Kidney glomerular epithelial cell (primary cell): ENCODE measurements around the gene GOLGA6D.
"Not testable (repeated sequence)": the region's sequence is repeated elsewhere in the genome, so short reads cannot be mapped to it uniquely, and the experiment has no call there.

Source experiments
- DNase-seq: peaks from one replicate; lab custom pipeline; 2025; lab: John Stamatoyannopoulos, UW

GOLGA6D gene, protein sequence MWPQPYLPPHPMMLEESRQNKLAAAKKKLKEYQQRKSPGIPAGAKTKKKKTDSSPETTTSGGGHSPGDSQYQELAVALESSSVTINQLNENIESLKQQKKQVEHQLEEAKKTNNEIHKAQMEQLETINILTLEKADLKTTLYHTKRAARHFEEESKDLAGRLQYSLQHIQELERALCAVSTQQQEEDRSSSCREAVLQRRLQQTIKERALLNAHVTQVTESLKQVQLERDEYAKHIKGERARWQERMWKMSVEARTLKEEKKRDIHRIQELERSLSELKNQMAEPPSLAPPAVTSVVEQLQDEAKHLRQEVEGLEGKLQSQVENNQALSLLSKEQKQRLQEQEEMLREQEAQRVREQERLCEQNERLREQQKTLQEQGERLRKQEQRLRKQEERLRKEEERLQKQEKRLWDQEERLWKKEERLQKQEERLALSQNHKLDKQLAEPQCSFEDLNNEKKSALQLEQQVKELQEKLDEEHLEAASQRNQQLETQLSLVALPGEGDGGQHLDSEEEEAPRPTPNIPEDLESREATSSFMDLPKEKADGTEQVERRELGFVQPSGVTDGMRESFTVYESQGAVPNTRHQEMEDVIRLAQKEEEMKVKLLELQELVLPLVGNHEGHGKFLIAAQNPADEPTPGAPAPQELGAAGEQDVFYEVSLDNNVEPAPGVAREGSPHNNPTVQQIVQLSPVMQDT

DNA sequence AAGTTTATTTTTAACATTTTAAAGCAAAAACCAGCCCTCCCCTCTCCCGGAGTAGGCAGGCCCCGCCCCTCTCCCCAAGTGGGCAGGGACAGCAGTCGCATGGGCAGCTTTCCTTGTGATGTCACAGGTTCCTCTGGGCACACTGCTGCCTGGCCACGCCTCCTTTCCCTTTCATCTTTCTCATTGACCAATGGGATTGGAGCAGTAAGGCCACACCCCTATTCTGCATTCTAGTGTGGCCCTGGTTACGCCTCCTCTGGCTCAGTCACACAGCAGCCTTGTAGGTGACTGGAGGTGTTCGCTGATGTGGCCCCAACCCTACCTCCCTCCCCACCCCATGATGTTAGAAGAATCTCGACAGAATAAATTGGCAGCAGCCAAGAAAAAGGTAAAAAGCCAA, at the start of gene GOLGA6D:
TSS of gene GOLGA6D (plus strand) at position 264 of the 400 bp plus-strand sequence. CDS start at position 305, 41 bp downstream.
- not testable (repeated sequence) for DNase-seq

DNA sequence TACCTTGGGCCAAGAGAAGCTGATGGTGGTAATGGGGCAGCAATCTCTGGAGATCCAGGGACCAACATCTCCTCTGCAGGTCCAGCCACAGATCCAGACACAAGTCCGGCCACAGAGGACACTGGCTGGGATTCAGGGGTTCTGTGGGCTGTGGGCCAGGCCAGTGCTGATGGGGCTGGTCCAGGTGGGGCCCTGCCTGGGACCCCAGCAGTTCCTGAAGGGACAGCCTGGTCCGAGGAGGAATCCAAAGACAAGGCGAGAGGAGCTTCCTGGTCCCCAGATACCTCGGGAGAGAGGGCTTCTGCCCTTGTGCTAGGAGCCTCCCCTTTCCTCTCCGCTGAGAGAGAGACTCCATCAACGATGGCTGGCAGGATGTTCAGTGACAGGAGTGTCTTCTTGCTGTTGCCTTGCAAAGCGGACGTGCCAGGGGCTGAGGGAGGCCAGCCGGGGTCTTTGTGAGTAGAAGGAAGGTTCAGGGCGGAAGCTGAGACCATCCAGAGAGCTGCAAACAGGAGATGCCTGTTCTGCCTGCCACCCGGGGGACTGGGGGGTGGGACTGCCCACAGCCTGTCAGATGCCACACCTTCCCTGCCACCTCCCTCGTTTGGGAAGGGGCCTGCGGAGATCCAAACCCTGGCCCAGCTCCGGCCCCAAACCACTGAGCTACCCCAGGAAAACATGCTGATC, 49.0 kb upstream of the GOLGA6D start:
- DNase-seq, result no peak

DNA sequence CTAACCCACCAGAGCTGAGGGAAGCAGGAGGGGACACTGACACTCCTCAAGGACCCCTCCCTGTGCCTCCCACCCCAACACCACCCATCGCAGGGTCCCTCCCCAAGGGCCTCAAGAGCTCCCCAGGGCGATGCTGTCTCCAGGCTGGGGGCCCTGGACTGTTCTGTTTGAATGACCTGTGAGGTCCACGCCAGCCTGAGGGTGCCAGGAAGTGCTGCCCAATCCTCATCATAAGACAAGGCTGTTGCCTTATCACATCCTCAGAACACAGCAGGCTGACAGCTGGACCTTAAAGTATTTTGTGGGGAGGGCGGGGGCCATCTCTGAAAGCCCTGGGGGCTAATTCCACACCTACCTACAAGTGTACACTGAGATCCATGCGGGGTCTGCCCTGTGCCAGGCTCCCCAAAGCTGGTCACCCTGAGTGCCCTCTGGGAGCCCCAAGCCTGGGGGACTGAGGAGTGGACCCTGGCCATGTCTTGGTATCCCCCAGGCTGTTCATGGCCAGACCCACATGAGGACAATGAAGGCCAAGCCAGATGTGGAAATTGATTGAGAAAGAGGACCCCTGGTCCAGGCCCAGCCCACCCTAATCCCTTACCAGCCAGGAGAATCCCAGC, 48.3 kb upstream of the GOLGA6D start:
- DNase-seq, result no peak

DNA sequence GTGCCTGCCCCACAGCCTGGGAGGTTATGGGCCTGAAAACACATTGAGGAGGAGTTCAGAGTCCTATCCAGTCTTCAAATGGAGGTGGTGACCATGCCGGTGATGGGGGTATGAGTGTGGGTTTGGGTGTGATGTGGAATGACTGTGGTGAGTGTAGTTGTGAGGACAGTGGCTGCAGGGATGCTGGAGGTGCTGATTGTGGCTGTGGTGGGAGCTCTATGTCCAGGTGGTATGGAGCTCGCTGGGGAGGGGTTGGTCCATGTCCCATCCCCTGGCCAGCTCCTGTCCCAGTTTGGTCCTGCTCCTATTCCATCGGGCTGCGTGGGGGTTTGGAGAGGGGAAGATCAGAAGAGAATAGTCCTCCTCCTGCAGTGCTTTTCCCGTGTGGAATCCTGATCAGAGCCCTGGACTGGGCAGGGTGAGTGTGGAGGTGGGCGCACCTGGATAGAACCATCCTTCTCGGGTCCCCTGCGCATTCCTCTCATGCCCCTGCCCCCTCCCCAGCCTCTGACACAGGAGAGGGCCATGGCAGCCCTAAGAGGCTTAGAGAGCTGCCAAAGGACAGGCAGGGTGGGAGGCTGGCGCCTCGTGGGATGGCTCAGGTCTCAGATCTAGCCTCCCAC, 47.5 kb upstream of the GOLGA6D start:
- DNase-seq, result no peak

DNA sequence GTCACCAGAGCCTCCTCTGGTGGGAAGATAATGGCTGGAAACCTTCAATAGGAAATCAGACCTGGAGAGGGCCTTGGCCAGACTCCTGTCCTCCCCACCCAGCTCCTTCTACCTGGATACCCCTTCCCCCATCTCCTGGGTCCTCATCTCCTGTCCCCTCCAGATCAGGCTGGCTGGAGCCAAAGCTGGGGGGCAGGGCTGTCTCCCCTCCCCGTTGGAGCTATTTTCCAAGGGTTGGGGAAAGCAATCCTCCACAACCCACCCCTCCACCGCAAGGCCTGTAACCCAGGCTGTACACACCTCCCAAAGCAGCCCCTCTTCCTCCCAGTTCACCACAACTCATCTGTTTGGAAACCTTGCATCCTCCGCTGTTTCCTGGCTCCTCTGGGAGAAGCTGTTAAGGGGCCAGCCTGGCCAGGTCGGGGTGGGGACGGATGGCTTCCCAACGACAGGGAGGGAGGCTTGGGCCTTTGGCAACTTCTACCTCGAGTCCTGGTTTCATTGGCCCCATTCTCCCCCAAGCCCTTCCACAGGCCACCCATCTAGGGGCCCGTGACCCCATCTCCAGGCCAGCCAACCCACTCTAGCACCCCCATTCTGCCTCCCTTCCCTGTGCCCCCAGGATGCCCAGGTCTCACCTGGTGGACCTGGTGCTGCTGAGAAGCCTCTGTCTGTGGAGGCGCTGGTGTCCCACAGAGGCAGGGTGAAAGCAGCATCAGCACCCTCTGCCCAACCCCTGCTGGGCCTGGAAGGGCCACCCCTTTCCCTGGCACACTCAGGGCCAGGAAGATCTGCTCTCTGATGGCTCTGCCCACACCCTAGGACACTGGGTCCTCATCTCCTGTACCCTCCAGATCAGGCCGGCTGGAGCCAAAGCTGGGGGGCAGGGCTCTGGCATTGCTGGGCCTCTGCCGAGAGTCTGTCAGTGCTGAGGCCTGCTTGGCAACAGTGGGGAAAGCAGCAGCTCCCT, 46.6 kb upstream of the GOLGA6D start:
- no peak for DNase-seq

DNA sequence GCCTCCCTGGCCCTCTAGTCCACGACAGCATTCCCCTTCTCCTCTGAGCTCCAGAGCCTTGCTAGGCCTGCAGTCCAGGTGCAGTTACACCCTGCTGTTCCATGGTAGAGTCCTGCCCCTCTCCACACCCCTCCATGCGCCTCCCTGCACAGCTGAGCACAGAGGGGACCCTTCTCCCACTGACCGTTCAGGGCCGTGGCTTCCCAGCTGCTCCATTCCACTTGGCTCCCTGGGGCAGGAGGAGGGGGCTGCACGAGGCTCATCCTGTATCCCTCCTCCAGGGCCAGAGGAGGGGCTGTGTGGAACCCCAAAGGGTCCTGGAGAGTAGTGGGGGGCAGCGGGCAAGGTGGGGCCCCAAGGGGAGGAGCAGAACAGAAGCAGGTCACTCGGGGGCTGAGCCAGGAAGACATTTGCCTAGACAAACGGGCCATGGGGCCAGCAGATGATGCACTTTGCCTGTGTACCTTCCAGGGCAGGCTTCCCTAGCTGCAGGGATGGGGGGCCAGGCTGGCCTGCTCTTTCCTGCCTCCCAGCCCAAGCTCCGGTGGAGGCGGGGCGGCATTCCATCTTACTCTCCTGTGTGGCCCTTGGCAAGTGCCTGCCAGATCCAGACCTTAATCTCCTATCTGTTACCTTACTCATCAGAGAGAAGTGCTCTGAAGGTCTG, 45.2 kb upstream of the GOLGA6D start:
- DNase-seq, result no peak

DNA sequence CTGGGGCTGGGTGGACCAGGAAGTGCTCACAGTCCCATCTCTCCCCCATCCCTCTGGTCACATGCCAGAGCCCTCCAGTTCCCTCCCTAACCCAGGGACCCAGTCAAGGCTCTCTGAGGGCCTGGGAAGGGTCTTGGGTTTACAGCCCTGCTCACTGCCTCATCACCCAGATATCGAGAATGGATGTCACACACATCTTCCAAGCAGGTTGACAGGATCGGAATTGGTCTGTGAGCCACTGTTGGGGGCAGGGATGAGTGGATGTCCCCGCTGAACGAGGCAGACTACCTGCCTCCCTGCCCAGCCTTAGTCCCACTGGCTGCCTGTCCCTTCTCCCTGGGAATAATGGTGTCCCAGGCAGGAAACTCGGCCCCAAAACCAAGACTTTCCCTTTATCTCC, 44.5 kb upstream of the GOLGA6D start:
- no peak for DNase-seq

DNA sequence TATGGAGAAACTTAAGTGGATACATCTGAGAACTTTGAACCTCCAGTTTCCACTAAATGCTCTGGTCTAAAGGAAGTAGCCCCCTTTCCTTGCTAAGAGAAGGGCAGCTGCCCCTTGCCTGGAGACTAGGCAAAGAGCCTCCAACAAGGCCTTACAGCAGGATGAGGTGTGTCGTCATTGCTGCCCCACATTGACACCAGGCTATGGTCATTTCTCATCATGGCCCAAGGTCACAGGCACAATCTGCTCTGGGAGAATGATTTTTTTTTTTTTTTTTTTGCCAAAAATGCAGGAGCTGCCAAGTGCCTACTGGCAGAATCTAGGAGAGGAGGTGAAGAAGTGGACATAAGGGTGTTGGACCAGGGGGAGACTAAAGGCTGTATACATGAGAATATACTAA, 36.9 kb upstream of the GOLGA6D start:
- not testable (repeated sequence) for DNase-seq

DNA sequence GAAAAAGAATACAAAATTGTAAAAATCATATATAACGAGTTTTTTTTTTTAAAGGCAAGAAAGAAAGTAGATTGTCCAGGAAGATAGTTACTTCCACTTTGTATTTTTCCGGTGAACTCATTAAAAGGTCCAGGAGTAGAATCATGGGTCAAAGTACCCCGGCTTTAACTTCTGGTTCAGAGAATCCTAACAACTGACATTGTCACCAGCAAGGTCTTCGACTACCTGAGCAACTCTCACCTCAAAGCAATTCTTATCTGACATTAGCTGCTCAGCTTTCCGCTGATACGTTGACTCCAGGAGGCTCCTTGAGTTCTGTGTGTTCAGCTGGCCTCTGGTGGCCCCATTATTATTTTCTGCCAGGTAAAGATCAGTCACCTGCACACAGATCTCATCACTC, 33.6 kb upstream of the GOLGA6D start:
- not testable (repeated sequence) for DNase-seq

DNA sequence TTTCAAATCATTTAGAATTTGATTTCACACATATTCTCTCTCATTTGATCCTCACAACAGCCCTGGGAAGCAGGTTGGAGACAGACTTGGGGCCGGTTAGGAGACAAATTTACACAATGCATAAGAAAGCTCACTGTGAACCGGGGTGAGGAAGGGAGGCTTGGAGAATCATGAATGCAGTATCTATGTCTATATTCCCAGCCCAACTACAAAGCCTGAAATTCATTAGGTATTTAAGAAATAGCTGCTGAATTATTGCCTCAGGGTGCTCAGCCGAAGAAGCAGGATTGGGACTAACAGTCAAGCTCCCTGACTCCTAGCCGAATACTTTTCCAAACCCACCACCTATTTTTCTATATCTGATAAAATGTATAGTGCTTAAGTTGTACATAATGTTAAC, 32.9 kb upstream of the GOLGA6D start:
- DNase-seq, result no peak

DNA sequence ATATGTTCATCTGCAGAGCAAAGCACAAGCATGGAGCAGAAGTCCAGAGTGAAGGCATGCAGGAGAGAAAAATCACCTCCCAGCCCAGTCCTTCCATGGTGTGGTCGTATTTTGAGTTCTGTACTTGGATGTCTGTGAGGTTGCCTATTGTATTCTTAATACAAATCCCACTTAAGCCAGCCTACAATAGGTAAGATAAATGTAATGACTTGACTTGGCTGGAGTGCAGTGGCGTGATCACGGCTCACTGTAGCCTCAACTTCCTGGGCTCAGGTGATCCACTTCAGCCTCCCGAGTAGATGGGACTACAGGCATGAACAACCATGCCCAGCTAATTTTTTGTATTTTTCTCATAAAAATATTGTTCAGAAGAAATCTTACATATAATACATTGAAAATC, 31.3 kb upstream of the GOLGA6D start:
- DNase-seq, result not testable (repeated sequence)

DNA sequence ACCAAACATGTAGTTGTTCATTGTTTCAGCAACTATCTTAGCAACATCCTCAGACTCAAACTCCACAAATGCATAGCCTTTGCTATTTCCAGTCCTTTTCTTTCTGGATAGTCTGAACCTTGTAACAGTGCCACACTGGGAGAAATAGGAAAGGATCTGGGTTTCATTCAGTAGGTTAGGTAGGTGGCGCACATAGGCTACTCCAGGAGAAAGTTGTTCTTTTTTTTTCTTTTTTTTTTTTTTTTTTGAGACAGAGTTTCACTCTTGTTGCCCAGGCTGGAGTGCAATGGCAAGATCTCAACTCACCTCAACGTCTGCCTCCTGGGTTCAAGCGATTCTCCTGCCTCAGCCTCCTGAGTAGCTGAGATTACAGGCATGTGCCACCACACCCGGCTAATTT, 30.4 kb upstream of the GOLGA6D start:
- not testable (repeated sequence) for DNase-seq

DNA sequence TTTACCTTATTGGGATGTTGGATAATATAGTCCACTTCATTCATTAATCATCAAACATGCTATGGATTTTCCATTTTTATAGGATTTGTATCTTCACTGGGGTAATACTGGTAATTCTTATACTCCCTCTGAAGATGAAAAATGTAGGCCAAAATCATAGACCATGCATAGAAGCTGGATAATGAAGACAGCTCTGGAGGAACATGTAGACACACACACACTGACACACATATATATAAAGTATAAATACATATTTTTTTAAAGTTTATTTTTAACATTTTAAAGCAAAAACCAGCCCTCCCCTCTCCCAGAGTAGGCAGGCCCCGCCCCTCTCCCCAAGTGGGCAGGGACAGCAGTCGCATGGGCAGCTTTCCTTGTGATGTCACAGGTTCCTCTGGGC, 24.6 kb upstream of the GOLGA6D start, which contains the start of gene GOLGA6C:
TSS of gene GOLGA6C (plus strand) at position 301 of the 400 bp plus-strand sequence. CDS start 265 bp downstream, outside the sequence.
- not testable (repeated sequence) for DNase-seq

DNA sequence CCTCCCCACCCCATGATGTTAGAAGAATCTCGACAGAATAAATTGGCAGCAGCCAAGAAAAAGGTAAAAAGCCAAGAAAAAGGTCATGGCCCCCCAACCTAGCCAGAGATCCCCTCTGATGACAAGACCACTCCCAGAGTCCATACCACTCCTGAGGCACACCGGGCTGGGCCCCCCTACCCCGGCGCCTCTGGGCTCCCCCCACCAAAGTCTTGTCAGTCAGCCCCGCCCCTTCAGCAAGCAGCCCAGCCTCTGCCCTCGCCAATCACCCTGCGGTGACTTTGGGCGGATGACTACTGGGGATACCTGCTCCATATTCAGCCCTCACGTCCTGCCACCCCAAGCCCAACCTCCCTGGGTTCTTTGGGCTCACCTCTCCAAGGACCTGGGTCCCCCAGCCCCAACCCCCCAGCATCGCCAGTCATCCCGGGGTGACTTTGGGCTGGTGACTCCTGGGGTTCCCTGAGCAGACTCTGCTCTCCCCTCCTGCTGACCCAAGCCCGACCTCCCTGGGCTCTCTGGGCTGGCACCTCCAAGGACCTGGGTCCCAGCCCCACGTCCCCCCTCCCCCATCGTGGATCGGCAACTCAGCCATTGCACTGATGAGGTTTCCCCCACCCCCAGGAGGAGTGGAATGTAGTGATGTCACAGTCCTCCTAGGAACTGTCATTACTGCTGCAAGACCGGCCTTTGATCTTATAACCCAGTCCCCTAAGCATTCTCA, 23.9 kb upstream of the GOLGA6D start:
- not testable (repeated sequence) for DNase-seq

DNA sequence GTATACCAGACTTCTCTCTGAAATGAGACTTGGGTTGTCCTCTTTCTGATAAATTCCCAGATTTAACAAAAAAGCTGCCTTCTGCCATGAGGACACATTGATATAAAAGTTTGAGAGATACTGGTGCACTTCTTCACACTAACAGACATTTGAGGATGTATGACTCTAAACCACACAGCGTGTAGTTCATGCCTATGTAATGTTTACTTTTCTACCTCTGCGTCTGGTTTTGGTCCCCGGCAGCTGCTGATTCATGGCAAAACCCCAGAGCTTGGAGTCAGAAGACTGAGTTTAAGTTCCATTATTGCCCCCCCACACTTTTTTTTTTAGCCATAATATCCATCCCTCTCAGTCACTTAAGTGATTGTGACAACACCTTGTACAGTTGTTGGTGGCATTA, 22.8 kb upstream of the GOLGA6D start:
- not testable (repeated sequence) for DNase-seq

DNA sequence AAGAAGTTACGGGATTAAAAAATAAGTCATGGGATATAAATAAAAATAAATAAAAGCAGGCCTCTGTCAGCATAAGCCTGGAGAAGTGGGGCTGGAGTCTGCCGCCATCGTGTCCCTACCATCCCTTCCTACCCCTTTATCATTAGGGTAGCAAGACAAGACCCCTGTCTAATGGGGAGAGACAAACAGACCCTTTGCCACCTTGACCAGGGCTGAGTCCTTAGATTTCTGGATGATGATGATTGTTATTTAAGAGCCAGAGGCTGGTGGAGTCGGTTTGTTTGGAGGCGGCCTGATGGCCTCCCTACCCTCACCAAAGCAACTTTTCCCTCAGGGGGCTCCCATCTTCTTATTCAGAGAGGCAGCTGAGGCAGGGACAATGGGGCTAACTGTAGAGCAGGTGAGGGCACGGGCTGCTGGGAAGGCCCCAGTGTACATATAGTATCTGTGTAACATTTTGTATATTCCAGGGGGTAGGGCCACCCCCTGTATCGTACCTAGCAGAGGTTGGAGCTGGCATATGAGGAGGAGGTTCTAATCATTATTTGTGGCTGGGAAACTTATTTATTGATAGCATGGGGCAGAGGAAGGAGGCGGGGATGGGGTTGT, 8.8 kb upstream of the GOLGA6D start:
- not testable (repeated sequence) for DNase-seq

DNA sequence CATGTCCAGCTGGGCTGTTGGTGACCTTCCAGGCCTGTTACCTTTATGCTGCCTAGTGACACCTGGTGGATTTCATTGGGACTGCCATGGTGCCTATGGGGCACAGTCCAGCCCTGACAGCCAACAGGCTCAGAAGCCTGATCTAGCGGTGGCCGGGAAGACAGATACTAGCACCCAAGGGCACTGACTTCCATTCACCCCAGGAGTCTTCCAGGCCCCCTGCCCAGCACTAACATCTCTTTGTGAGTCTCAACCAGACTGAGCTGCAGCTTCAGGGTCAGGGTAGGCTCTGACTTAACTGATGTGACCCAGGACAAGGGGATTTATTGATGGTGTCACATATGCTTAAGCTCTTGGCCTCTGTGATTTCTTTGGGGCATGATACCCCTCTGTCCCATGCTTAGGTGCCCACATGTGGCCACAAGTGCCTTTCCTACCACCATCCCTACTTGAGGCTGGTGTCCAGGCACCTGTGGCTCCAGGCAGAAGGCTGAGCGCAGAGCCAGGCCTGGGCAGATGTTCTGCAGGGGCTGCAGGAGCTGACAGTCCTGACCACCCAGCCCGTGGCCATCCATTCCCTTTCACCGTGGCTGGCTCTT, 8.0 kb upstream of the GOLGA6D start:
- DNase-seq, result not testable (repeated sequence)

DNA sequence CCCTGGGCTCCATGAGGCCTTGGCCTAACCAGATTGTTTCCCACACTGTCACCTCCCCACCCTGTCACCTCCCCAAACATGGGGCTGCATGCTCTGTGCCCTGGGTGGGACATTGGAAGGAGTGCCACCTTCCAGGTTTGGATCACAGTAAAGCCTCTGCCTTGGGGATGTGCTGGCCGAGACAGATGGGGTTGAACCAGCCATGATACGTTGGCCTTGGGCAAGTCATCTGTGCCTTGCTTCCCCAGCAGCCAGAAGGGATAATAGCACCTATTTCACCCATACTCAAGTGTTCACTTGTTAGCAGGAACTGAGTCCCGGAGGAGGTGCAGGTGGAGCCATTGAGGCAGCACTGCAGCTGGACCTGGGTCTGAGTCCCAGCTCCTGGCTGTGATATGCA, 7.0 kb upstream of the GOLGA6D start:
- DNase-seq, result not testable (repeated sequence)
